BLaER1 treated with 17β-estradiol and CSF1 and Interleukin-3, amounts not matched to agents 10 nM and 100 nM (cell line): ENCODE data around the gene S1PR3.

Experiments
- H3K27ac ChIP-seq, 11 experiments: shearing (Covaris generic); formaldehyde crosslinking; 2 replicates each; pipeline ENCODE4 v1.8.1; 2022
- H3K27me3 ChIP-seq, 11 experiments: shearing (Covaris generic); formaldehyde crosslinking; 2 replicates each; pipeline ENCODE4 v1.8.1; 2022
- H3K36me3 ChIP-seq, 11 experiments: shearing (Covaris generic); formaldehyde crosslinking; 2 replicates each; pipeline ENCODE4 v1.8.1; 2022
- H3K4me1 ChIP-seq, 10 experiments: shearing (Covaris generic); formaldehyde crosslinking; 2 replicates each; pipeline ENCODE4 v1.8.1; 2022
- H3K4me2 ChIP-seq, 11 experiments: shearing (Covaris generic); formaldehyde crosslinking; 2 replicates each; pipeline ENCODE4 v1.8.1; 2022
- H3K4me3 ChIP-seq, 10 experiments: shearing (Covaris generic); formaldehyde crosslinking; 2 replicates each; pipeline ENCODE4 v1.8.1; 2022
- H3K9ac ChIP-seq, 11 experiments: shearing (Covaris generic); formaldehyde crosslinking; 2 replicates each; pipeline ENCODE4 v1.8.1; 2022
- H3K9me3 ChIP-seq, 11 experiments: shearing (Covaris generic); formaldehyde crosslinking; replicated peaks in 1 of 11; 2 replicates each; pipeline ENCODE4 v1.8.1; 2022
- H4K20me1 ChIP-seq, 11 experiments: shearing (Covaris generic); formaldehyde crosslinking; 2 replicates each; pipeline ENCODE4 v1.8.1; 2022
- Cebpa-rat ChIP-seq, 11 experiments: shearing (Covaris generic); IDR thresholded peaks; 2 replicates each; pipeline ENCODE4 v1.8.1; 2022

The S1PR3 gene

DNA sequence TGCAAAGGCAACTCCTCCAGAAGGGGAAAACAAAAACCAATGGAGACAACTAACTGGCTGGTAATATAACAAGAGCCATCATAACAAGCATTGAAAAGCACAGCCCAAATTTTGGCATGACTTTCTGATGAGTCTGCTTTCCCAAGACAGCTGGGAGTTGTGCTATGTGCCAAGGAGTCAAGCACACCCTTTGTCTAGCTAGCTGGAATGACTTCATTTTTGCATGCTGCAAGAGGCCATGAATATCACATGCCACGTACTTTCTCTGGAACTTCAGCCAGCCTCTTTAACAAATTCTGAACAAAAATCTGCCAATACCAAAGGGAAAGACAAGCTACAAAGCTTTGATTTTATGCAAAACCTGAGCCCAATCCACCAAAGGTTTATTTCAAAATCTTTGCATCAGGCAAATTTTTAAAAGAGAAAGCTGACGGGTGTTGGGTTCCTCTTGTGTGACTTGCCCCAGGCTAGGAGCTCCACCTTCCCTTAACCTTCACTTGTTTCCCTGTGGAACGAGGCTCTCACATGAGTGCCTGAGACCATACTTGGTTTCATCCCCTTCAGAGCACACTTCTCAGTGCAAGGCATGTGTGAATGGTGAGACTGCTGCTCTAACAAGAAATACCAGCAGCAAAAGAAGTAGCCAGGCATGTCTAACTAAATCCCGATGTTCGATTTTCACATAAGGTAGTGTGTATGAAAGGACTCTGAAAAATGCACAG lies 47.3 kb downstream of the S1PR3 start:
- Histone ChIP-seq H3K27me3 (no peaks in the 10 kb centered on the region), H4K20me1 (peaks cover 0 to 9% (median 0%) of the 10 kb centered on the region in 11 experiments; a peak in 1 of 22 replicates), H3K4me2 (no peak overlapping the region), H3K4me1 (peaks cover 0 to 23% (median 6%) of the 10 kb centered on the region in 10 experiments; a peak in 10 of 20 replicates), H3K27ac (no peak overlapping the region), H3K9ac (no peak overlapping the region), H3K4me3 (no peak overlapping the region), H3K36me3 (no peaks in the 10 kb centered on the region), H3K9me3 (no peaks in the 10 kb centered on the region)
- no peak for TF ChIP-seq Cebpa-rat (IDR thresholded peaks at IDR 0.05)

DNA sequence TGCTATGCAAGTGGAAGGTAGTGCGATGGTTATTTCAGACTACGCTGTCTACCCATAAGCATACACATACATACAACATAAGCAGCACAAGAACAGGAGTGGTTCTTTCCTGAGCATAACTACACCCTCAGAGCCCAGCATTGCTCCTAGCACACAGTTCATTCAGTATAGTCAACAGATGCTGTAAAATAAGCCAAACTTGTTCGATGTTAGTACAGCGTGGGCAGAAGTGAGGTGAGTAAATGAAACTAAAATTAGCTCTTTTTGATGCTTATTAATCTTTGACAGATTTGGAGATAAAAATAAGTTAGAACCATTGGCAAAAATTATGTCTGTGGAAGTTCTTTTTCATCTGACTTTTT lies 47.8 kb downstream of the S1PR3 start:
- H3K9ac ChIP-seq = no peak overlapping the region
- H3K9me3 ChIP-seq = no peaks in the 10 kb centered on the region
- no peaks in the 10 kb centered on the region for H3K27me3 ChIP-seq
- no peak overlapping the region for H3K4me3 ChIP-seq
- peaks cover 0 to 23% (median 6%) of the 10 kb centered on the region in 10 experiments; a peak in 10 of 20 replicates for H3K4me1 ChIP-seq
- TF ChIP-seq Cebpa-rat (IDR thresholded peaks at IDR 0.05) = no peak
- H3K4me2 ChIP-seq = no peak overlapping the region
- peaks cover 0 to 9% (median 0%) of the 10 kb centered on the region in 11 experiments; a peak in 1 of 22 replicates for H4K20me1 ChIP-seq
- H3K36me3 ChIP-seq = no peaks in the 10 kb centered on the region
- H3K27ac ChIP-seq = no peak overlapping the region

DNA sequence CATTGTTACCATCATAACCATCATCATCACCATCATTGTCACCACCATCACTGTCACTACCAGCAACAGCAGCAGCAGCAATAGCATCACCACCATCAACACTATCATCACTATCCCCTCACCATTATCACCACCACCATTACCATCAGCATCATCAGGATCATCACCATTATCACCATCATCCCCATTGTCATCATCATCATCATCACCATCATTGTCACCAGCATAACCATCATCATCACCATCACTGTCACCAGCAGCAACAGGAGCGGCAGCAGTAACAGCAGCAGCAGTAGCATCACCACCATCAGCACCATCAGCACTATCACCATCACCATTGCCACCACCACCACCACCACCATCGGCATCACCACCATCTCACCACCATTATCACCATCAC lies 48.4 kb downstream of the S1PR3 start:
- H3K4me1 ChIP-seq = peaks cover 0 to 23% (median 6%) of the 10 kb centered on the region in 10 experiments; a peak in 10 of 20 replicates
- H3K4me3 ChIP-seq = no peak overlapping the region
- H3K36me3 ChIP-seq = no peaks in the 10 kb centered on the region
- peaks cover 0 to 9% (median 0%) of the 10 kb centered on the region in 11 experiments; a peak in 1 of 22 replicates for H4K20me1 ChIP-seq
- no peak for TF ChIP-seq Cebpa-rat (IDR thresholded peaks at IDR 0.05)
- H3K9me3 ChIP-seq = no peaks in the 10 kb centered on the region
- H3K27me3 ChIP-seq = no peaks in the 10 kb centered on the region
- H3K4me2 ChIP-seq = no peak overlapping the region
- H3K27ac ChIP-seq = no peak overlapping the region
- no peak overlapping the region for H3K9ac ChIP-seq

DNA sequence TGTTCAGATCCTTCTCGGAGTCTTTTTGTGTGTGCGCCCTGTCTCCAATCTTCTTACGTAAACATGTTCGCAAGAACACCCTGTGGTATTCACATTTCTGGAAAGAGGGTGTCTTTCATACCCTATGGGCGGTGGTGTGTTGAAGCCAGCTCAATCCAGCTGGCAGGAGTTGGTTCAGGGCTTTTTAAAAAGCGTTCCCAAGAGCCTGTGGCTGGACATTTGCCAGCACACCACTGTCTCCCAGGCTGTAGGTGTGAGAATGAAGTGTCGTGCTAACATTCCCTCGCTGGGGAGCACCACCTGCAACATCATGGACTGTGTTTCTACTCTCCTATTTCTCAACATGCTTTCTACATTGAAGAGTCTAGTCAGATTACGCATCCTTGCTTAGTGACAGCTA lies 51.7 kb downstream of the S1PR3 start:
- Histone ChIP-seq H3K9me3 (no peaks in the 10 kb centered on the region), H3K4me1 (peaks cover 0 to 1% (median 0%) of the 10 kb centered on the region in 10 experiments; a peak in 2 of 20 replicates), H3K9ac (no peak overlapping the region), H3K27me3 (no peaks in the 10 kb centered on the region), H3K27ac (no peak overlapping the region), H3K4me2 (no peak overlapping the region), H3K36me3 (no peaks in the 10 kb centered on the region), H4K20me1 (no peaks in the 10 kb centered on the region), H3K4me3 (no peak overlapping the region)
- no peak for TF ChIP-seq Cebpa-rat (IDR thresholded peaks at IDR 0.05)

DNA sequence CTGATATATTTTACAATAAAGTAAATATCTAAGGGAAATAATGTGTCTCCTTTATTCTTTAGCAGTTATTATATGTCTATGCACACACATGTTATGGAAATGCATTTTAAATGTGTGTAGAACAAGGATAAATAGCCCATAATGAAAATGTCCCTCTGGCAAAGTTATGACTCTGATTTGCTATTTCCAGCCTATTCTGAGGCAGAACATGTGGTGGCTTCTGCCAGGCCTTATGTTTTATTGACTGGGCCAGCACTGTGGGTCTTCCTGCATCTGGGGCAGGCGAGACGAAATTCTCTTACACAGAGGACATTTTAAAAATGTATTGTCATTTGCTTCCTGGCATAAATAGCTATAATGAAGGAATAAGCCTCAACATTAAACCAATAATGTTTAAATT lies 52.8 kb downstream of the S1PR3 start:
- H3K9ac ChIP-seq = no peak overlapping the region
- H3K27me3 ChIP-seq = no peaks in the 10 kb centered on the region
- TF ChIP-seq Cebpa-rat (IDR thresholded peaks at IDR 0.05) = no peak

DNA sequence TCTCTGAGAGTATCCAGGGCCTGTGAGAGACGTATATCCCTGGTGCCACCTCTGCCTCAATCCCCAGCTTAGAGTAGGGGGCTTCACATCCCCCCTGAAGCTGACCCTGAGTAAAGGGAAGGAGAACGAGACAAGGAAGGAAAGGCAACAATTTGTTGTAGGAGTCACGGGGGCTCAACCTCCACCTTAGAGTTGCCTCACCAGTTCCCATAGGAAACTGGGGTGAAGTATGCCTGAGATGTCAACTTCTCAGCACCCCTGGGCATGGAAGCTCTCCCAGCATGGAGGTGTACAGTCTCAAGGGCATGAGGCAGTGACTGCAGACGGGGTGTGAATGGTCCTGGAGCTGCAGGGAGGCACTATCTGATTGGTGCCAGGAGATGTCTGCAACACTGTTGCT lies 53.6 kb downstream of the S1PR3 start:
- H3K27me3 ChIP-seq = no peaks in the 10 kb centered on the region
- H3K9ac ChIP-seq = no peak overlapping the region
- TF ChIP-seq Cebpa-rat (IDR thresholded peaks at IDR 0.05) = no peak
- no peak overlapping the region for H3K27ac ChIP-seq
- peaks cover 0 to 9% (median 0%) of the 10 kb centered on the region in 11 experiments; a peak in 1 of 22 replicates for H3K9me3 ChIP-seq
- H3K36me3 ChIP-seq = no peaks in the 10 kb centered on the region
- no peaks in the 10 kb centered on the region for H4K20me1 ChIP-seq
- H3K4me1 ChIP-seq = no peaks in the 10 kb centered on the region
- H3K4me3 ChIP-seq = no peak overlapping the region
- no peak overlapping the region for H3K4me2 ChIP-seq

More for the DNA sequence above, 52.8 kb downstream of the S1PR3 start:
- H3K4me1 ChIP-seq = no peaks in the 10 kb centered on the region
- no peak overlapping the region for H3K27ac ChIP-seq
- no peak overlapping the region for H3K4me2 ChIP-seq
- H3K9me3 ChIP-seq = peaks cover 0 to 9% (median 0%) of the 10 kb centered on the region in 11 experiments; a peak in 1 of 22 replicates
- no peaks in the 10 kb centered on the region for H4K20me1 ChIP-seq
- H3K4me3 ChIP-seq = no peak overlapping the region
- no peaks in the 10 kb centered on the region for H3K36me3 ChIP-seq

DNA sequence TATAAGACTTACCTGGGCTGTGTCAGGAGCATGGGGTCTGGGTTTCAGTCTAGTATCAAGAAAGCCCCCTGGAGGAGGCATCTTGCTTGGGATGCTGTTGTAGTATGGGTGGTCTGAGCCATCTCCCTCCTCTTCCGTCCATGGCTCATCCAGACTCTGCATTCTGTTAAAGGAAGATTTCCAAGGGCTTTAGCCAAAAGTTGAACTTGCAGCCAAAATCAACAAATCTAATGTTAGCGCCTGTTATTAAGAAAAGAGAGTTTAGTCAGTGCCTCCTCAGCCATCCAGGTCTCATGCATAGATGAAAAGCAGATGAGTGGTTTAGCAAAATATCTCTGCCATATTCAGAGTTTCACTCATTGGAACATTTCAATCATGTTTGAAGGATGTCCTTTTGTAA lies 55.6 kb downstream of the S1PR3 start:
- Histone ChIP-seq H3K9me3 (peaks cover 0 to 9% (median 0%) of the 10 kb centered on the region in 11 experiments; a peak in 1 of 22 replicates), H3K36me3 (no peaks in the 10 kb centered on the region), H3K4me3 (no peak overlapping the region), H3K27ac (no peak overlapping the region), H3K4me1 (no peaks in the 10 kb centered on the region), H3K4me2 (no peak overlapping the region), H3K9ac (no peak overlapping the region), H3K27me3 (no peaks in the 10 kb centered on the region), H4K20me1 (no peaks in the 10 kb centered on the region)
- no peak for TF ChIP-seq Cebpa-rat (IDR thresholded peaks at IDR 0.05)

DNA sequence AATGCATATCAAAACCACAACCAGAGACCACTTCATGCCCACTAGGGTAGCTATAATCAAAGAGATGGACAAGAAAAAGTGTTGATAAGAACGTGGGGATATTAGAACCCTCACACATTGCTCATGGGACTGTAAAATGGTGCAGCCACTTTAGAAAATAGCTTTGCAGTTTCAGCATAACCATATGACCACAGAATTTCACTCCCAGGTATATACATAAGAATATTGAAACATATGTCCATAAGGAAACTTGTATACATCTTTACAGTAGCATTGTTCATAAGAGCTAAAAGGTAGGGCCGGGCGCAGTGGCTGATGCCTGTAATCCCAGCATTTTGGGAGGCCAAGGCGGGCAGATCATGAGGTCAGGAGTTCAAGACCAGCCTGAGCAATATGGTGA lies 56.4 kb downstream of the S1PR3 start:
- no peaks in the 10 kb centered on the region for H3K27me3 ChIP-seq
- H3K9ac ChIP-seq = no peak overlapping the region
- H3K9me3 ChIP-seq = peaks cover 0 to 9% (median 0%) of the 10 kb centered on the region in 11 experiments; a peak in 1 of 22 replicates
- no peaks in the 10 kb centered on the region for H3K36me3 ChIP-seq
- H3K27ac ChIP-seq = no peak overlapping the region
- TF ChIP-seq Cebpa-rat (IDR thresholded peaks at IDR 0.05) = no peak
- no peaks in the 10 kb centered on the region for H3K4me1 ChIP-seq
- no peak overlapping the region for H3K4me2 ChIP-seq
- no peak overlapping the region for H3K4me3 ChIP-seq
- no peaks in the 10 kb centered on the region for H4K20me1 ChIP-seq

DNA sequence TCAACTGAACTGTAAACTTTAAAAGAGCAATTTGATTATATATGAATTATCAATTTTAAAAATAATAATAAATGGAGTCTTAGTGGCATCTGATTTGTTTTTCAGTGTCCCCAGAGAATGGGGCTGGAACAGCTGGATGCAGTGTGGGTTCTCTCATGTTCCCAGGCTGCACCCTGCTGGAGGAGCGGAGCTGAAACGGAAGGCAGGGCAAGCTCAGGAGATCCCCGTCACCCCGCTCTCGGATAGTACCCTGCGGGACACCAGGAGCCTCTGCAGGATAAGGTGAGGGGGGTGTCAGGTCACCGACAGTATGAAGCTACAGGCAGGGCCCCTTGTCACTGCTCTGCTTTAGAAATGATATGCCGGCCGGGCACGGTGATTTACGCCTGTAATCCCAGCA lies 57.3 kb downstream of the S1PR3 start:
- TF ChIP-seq Cebpa-rat (IDR thresholded peaks at IDR 0.05) = no peak
- H3K4me2 ChIP-seq = no peak overlapping the region
- no peaks in the 10 kb centered on the region for H3K36me3 ChIP-seq

DNA sequence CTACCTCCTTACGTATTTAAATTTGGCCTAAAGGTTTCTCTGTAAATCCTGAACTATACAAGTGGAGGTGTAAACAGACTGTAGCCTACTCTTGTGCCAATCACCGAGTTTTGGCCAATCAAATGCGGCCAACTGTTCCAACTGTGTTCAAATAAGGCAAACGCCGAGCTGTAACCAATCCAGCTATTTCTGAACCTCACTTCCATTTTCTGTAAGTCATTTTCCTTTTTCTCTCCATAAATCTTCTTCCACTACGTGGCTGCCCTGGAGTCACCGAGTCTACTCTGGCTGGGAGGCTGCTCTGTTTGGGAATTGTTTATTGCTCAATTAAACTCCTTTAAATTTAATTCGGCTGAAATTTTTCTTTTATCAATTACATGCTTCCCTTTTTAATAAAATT lies 58.4 kb downstream of the S1PR3 start:
- no peak overlapping the region for H3K9ac ChIP-seq
- no peak overlapping the region for H3K4me3 ChIP-seq
- no peak overlapping the region for H3K4me2 ChIP-seq
- no peak for TF ChIP-seq Cebpa-rat (IDR thresholded peaks at IDR 0.05)
- H4K20me1 ChIP-seq = no peaks in the 10 kb centered on the region
- H3K27me3 ChIP-seq = no peaks in the 10 kb centered on the region
- peaks cover 0 to 9% (median 0%) of the 10 kb centered on the region in 11 experiments; a peak in 1 of 22 replicates for H3K9me3 ChIP-seq
- no peak overlapping the region for H3K27ac ChIP-seq
- H3K4me1 ChIP-seq = no peaks in the 10 kb centered on the region
- H3K36me3 ChIP-seq = no peaks in the 10 kb centered on the region

More for the DNA sequence above, 57.3 kb downstream of the S1PR3 start:
- H4K20me1 ChIP-seq = no peaks in the 10 kb centered on the region
- H3K27ac ChIP-seq = no peak overlapping the region
- no peaks in the 10 kb centered on the region for H3K27me3 ChIP-seq
- no peaks in the 10 kb centered on the region for H3K4me1 ChIP-seq
- peaks cover 0 to 9% (median 0%) of the 10 kb centered on the region in 11 experiments; a peak in 1 of 22 replicates for H3K9me3 ChIP-seq
- H3K9ac ChIP-seq = no peak overlapping the region
- no peak overlapping the region for H3K4me3 ChIP-seq
